Measurements from ENCODE around the gene APOBEC2.
"Not testable (repeated sequence)": the region's sequence is repeated elsewhere in the genome, so short reads cannot be mapped to it uniquely, and the experiment has no call there.

APOBEC2 gene

DNA sequence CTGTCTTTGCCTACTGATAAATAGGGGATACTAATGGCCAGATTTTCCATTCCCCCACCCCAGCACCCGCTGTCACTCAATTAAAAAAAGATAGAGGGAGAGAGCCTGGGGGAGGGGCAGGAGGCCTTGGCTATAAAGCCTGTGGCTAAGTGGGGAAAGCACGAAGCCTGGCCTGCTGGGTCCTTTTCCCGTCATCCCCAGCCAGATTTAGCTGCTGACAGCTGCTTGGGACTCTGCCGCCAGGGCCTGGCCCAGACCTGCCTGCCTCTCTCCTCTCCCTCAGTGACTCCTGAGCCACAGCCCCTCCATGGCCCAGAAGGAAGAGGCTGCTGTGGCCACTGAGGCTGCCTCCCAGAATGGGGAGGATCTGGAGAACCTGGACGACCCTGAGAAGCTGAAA, at the start of gene APOBEC2:
Gene APOBEC2, plus strand, starts transcription at position 162 of the 400 bp plus-strand sequence. Its CDS starts 146 bp downstream, at position 308.
- DNase-seq, result no peak

GRCh38 chr6:41006217-41006616, 46.8 kb upstream of the APOBEC2 start:
- peak; percentile 51 for DNase-seq

DNA sequence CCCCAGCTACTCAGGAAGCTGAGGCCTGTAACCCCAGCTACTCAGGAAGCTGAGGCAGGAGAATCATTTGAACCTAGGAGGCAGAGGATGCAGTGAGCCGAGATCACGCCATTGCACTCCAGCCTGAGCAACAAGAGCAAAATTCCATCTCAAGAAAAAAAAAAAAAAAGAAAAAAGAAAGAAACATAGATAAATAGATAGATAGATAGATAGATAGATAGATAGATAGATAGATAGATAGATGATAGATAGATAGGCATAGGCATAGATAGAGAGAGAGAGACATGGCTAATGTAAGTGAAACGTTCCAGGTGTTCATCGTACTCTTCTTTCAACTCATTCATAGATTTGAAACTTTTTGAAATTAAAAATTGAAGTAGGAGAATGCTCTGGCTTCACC, 46.0 kb upstream of the APOBEC2 start:
- not testable (repeated sequence) for DNase-seq

DNA sequence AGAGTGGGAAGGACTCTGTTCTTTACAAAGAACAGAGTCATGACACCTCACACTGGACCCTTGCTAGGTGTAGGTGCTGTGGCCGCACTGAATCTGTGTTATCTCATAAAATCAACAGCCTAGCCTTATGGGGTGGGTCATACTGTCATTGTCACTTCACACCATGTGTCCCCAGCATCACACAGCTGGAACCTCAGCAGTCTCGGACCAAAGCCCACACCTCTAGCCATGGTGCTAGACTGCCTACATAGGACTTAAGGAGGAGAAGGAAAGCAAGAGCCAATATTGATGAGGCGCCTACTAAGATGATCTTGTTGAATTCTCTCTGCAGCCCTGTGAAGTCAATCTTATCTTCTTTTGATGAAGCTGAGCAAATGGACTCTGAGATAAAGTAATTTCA, 45.0 kb upstream of the APOBEC2 start:
- DNase-seq, result no peak

GRCh38 chr6:41009669-41010068, 43.3 kb upstream of the APOBEC2 start:
- DNase-seq, result no peak

DNA sequence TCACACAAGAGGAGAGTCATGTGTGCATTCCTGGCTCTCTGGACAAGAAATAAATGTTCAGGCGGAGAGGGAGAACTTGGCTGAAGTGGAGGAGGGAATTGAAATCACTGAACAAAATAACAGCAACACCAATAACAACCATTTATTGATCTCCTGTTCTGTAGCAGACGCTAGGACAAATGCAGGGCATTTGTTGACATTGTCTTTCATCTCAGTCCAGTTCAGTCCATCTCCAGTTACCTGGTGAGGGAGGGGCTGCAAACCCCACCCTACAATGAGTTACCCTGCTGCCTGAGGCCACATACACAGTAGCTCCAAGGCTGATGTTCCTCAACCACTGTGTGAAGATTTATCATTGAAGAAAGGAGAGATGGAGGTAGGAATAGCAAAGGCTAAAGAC, 41.3 kb upstream of the APOBEC2 start:
- DNase-seq, result no peak

- no peak for DNase-seq
Measured at GRCh38 chr6:41013466-41014153, 39.4 kb upstream of the APOBEC2 start.

DNA sequence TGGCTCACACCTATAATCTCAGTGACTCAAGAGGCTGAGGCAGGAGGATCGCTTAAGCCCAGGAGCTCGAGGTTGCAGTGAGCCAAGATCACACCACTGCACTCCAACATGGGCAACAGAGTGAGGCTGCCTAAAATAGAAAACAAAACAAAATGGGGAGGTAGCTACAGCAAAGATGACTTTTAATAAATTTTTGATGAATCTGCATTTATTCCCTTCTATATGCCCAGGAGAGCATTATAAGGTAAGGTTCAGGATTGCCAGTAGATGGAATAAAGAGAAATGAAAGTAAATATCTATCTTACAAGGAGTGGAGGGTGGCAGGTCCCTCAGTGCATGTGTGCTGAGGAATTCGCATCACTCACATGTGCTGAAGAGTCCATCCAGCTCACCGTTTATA, 38.2 kb upstream of the APOBEC2 start:
- DNase-seq, result no peak

GRCh38 chr6:41015860-41016259, 37.1 kb upstream of the APOBEC2 start:
- DNase-seq, result not testable (repeated sequence)

- no peak for DNase-seq
Measured at GRCh38 chr6:41017663-41018062, 35.3 kb upstream of the APOBEC2 start.

DNA sequence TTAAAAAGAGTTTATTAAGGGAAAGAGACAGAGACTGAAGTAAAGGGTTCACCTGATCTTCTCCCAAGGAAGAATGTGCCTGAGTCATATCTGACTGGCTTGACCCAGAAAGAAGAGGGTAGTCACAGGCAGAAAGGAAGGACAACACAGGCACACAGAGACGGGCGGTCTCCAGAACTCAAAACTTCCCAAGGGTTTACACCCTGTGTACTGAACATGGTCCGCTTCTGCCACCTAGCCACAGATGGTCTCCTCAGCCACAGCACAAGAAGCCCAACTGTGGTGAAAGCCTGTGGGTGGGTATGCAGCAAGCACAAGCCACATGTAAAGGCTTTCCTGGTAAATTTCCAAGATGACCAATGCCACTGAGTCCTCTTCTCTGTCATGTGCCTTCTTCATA, 31.2 kb upstream of the APOBEC2 start:
- no peak for DNase-seq

GRCh38 chr6:41022294-41022693, 30.7 kb upstream of the APOBEC2 start:
- DNase-seq, result no peak

- no peak for DNase-seq
Measured at GRCh38 chr6:41023114-41023513, 29.9 kb upstream of the APOBEC2 start.

- DNase-seq, result no peak
Measured at GRCh38 chr6:41025966-41026530, 27.0 kb upstream of the APOBEC2 start.

DNA sequence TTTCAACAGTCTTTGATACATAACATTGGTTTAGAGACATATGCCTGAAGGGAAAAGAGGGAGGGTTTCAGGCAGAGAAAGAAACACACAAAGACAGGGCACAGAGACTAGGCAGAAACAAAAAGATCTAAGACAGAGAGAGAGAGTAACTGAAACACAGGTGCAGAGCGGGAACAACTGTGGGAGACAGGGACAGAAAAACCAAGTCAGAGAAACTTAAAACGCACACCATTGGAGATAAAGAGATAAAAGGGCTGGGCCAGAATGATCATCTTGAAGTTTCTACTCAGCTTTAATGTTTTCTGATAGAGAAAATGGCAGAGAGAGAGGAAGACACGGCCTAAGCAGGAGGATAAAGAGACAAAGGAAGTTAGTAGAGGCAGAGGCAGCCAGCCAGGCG, 25.8 kb upstream of the APOBEC2 start:
- DNase-seq, result no peak

DNA sequence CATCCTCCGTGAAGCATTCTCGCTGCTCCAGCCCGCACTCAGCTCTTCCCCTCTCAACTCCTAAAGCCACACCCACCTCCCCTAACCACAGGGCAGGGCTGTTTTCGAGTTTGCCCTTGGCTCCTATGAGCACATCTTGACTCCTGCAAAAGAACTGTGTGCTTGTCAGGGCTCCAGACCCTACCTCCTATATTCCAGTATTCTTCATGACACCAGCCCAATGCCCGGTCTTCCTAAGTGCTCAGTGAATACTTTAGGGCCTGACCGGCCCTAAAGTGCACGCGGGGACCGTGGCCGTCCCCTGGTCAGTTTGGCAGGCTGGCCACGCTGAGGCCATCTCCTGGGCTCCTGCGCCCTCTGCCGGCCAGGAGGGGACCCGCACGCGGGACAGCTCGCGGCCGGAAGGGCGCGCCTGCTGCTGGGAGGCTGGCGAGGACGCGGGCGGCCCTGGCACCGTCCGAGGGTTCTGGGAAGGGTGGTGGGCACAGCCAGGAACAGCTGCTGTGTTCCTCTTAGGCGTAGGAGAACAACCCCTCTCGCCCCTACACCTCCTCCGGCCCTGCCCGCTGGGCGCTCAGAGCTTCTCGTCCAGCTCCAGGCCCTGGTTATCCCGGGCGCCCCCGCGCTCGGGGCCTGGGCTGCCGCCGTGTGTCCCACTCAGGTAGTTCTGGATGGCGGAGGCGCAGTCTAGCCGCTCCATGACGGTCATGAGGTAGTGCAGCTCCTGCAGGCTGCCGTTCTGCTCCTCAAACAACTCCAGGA, 25.0 kb upstream of the APOBEC2 start:
- no peak for DNase-seq

GRCh38 chr6:41028561-41029412, 24.2 kb upstream of the APOBEC2 start:
- no peak for DNase-seq

- no peak for DNase-seq
Measured at GRCh38 chr6:41032830-41033229, 20.2 kb upstream of the APOBEC2 start.

DNA sequence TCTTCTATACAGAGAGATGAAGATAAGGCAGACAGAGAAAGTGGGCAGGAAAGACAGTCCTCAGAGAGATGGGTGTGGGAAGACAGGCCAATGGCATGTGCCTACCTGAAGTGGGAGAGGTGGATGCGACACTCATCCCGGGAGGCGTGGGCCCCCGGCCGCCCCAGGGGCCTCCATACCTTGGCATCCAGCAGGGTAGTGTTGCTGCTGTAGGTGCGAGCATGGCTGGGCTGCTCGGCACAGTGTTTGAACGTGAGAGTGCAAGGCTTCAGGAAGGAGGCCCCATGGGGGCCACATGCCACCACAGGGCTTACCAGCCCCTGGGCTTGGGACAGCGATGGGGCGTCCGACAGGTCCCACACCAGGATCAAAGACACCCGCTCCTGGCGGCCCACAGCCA, 19.2 kb upstream of the APOBEC2 start:
- no peak for DNase-seq

GRCh38 chr6:41036186-41036585, 16.8 kb upstream of the APOBEC2 start:
- DNase-seq, result no peak

DNA sequence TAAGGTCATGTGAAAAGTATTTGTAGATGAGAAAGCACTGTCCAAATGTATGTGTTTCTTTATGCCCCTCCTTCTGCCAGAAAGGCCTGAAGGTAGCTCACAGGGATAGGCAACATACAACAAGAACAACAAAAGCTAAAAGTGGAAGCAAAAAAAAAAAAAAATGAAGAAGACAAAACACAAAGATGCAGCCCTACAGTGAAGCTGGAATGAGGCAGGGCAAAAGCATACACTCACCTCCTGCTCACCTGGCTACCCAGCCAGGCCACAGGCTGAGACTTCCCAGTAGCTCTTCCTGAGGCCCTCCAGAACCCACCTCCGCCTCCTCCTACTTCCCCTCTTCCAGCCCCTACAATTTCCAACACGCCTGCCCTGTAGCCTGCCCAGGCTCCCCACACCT, 16.4 kb upstream of the APOBEC2 start:
- no peak for DNase-seq

GRCh38 chr6:41037107-41037900, 15.7 kb upstream of the APOBEC2 start:
- no peak for DNase-seq

Measured in NCI-H2029 treated with DMSO at 0.1 percent for 48 hours (cell line).